ENCODE results near the gene COL9A3.

COL9A3 gene

DNA sequence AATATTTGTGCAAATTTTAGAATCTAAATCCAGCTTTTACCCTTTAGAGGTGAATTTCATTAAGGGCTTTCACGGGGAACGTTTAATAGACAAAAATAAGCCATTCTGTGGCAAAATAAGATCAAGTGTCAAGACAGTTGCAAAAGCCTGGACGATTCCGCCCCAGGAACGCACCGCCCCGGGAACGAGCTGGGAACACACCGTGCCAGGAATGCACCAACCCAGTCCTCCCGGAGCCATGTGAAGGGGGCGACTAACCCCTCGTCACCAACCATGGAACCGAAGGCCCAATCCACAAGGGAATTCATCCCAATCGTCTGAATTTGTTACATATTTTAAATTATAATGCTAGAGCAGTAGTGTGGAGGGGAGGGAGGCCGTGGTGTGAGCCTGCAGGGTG is 65.6 kb downstream of the COL9A3 start:
- DNase-seq, result no peak

- no peak for DNase-seq
Observed at GRCh38 chr20:62884556-62884955, 67.7 kb downstream of the COL9A3 start.

- no peak for DNase-seq
Observed at GRCh38 chr20:62885046-62885895, 68.4 kb downstream of the COL9A3 start.

DNA sequence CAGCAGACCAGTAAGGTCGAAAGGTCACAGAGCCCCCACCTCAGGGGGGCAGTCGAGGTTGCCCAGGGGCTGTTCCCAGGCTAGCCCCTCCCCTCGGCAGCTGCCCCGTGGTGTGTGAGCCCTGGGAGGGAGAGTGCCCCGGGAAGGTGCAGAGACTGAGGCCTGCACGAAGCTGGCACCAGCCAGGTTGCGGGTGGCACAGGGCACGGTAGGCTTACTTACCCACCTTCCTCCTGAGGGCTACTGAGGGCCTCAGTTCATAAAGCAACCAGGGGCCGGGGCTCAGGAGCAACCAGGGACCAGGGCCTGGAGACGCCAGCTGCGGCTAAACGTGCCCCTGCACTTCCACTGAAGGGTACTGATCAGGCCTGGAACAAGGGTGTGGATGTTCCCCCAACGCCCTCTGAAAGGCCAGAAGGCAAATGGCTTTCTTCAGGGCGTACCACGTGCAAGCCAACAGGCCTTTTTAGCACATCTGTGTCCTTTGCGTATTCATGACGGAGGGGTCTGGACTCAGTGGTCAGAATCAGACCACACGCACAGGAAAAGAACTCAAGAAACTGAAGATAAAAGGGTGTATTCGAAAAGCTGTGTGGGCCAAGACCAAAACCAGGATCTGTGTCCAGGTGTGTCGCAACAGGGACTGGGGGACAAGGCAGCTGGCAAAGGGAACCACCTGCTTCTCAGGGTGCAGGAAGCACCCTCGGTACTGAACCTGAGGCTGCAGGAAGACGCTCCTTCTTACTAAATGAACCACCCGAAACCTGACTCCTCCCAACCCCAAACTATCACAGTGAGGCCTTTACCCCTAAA is 69.3 kb downstream of the COL9A3 start:
- DNase-seq, result no peak

GRCh38 chr20:62886709-62887058 is 69.8 kb downstream of the COL9A3 start:
- DNase-seq, result no peak

DNA sequence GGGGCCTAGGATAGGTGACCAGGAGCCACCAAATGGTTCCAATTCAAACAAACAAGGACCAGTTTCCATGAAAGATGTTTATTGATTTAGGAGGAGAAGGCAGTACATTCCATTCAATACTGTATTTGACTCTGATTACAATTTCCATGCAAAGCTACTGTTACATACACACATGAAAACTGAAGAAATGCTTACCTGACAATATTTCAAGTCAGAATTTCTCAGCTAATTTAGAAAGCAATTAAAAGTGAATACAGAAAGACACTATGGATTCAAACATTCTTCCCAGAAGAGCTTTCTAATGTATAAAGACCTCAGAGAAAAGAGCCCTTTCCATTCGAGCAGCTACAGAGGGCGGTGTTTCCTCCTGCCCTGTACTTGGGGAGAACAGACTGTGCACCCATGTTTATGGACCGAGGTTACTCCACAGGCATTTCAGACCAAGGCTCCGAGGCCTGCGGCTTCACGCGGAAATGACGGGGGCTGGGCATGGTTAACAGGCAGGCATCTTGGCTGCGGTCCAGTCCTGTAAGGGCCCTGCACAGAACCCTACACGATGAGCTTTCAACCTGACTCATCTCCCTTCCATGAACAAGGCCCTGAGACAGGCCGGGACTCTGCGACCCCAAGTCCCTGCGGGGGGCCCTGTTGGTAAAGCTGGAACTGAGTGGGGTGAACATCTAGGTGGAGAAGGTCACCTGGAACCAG is 70.5 kb downstream of the COL9A3 start:
- DNase-seq, result no peak

DNA sequence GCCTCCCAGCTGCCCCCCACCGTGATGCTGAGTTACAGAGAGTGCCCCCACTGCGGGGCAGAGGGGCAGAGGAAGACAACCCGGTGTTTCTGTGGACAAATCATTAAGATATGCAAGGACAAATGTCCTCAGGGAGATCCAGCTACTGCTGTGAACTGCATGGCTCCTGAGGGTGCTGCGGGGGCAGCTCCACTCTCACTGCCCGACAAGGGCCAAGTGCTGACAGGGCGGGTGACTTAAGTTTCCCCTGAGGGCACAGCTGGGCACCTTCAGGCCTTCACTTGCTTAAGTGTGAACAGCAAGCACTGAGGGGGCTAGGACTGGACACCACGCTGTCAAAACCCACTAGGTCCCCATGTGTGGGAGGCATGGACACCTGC is 71.0 kb downstream of the COL9A3 start:
- DNase-seq, result no peak

- no peak for DNase-seq
Observed at GRCh38 chr20:62888406-62888805, 71.6 kb downstream of the COL9A3 start.

GRCh38 chr20:62888910-62889309 is 72.1 kb downstream of the COL9A3 start:
- DNase-seq, result no peak

DNA sequence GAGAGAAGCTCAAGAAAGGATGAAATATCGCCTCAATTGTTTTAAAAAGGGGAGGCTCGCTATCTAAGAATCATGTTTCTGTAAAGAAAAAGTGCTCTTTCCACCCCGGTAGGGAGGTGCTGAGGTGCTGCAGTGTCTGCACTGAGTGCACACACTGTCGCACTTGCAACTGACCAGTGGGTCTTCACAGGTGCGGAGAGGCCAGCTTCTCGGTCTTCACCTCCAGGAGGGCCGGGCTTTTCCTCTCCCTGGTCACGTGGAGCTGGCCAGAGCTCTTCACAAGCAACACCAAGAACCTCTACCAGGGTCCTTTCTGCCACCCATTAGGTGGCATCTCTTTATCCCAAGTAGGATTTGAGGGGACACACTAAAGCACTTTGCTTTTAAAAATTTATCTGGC is 72.6 kb downstream of the COL9A3 start:
- no peak for DNase-seq

DNA sequence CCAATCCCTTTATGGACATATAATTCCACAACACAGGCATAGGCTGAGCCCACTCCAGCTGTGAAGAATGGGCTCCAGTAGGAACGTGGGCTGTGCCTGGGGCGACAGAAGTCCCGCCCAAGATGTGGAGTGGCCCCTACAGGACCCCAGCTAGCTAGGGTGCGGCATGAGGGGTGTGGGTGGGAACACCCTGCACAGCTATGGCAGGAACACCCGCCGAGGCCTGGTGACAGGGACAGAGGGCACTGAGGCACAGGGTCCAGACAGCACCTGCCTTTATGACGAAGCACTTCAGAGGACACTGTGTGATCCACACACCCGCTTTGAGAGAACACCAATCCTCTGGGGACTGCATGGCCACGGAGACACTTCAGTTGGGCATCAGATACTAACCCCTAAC is 73.0 kb downstream of the COL9A3 start:
- DNase-seq, result no peak

DNA sequence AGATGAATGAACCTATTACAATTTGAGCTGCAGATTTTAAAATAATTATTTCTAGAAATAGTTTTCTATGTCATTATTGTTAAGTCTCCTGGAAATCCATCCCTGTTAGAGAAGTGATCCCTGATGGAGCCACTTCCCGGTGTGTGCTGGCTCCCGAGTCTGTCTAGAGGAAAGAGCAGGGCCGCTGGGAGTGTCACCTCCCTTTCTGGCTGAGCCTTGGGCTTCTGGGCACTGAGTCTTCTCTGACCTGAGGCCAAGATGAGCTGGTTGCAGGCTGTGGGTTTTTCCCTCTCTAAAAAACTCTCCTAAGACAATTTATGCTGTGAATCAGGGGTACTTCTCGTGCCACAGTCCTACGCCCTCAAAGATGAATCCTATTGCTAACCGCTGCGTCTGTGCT is 73.6 kb downstream of the COL9A3 start:
- DNase-seq, result no peak
